C4-2B (cell line): ENCODE data around the gene DIDO1.

Experiments used
- H3K27ac ChIP-seq: fragments of 450-650 bp; 2 replicates; pipeline ENCODE4 v1.5.1; 2017
- ZFX ChIP-seq: fragments of 450-650 bp; IDR thresholded peaks from 2 replicates; pipeline ENCODE4 v1.6.1; 2017
- TF ChIP-seq, protein P1 (sequence below): fragments of 450-650 bp; conservative IDR thresholded peaks from 2 replicates; pipeline ENCODE4 v1.5.1; 2017; ENCODE audit warnings: mild to moderate bottlenecking

The DIDO1 gene

DNA sequence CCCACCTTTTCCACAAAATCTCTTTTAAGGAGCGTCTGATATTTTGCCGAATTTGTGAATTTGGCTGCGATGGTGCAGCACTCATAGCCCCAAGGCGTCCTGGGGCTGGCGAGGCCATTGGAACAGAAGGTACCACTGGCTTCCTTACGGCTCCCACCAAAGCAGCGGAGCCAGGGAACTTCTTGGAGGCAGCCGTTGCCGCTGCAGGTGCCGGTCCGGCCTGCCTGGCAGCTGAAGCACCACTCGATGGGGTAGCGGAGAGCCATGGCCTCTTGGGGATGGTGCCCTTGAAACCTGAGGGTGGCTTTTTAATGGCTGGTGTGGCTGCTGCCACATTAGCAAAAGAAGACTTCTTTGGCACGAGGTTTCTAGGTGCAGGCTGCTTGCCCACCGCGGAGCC lies 29.8 kb downstream of the DIDO1 start:
- TF ChIP-seq, protein P1, sequence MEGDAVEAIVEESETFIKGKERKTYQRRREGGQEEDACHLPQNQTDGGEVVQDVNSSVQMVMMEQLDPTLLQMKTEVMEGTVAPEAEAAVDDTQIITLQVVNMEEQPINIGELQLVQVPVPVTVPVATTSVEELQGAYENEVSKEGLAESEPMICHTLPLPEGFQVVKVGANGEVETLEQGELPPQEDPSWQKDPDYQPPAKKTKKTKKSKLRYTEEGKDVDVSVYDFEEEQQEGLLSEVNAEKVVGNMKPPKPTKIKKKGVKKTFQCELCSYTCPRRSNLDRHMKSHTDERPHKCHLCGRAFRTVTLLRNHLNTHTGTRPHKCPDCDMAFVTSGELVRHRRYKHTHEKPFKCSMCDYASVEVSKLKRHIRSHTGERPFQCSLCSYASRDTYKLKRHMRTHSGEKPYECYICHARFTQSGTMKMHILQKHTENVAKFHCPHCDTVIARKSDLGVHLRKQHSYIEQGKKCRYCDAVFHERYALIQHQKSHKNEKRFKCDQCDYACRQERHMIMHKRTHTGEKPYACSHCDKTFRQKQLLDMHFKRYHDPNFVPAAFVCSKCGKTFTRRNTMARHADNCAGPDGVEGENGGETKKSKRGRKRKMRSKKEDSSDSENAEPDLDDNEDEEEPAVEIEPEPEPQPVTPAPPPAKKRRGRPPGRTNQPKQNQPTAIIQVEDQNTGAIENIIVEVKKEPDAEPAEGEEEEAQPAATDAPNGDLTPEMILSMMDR = no peak

DNA sequence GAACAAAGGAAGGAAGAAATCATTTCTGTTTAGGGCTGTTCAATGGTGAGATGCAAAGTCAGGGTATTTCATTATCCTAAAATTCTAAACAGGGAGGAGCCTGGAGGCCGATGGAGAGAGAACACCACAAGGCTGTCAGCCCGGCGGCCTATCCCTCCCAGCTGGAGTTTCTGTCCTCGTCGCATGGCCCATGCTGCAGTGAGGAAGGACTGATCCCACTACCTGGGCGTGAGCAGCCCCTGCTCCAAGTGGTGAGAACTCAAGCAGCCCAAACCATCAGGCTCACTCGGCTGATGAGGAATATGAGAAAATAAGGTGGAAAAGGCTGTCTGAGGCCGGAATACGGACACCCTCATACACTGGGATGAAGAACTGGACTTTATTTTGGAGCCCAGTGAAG lies 30.8 kb downstream of the DIDO1 start:
- TF ChIP-seq, protein P1 = no peak
- no peak for TF ChIP-seq ZFX
- no peak overlapping the region for H3K27ac ChIP-seq

More for the DNA sequence above, 29.8 kb downstream of the DIDO1 start:
- no peak overlapping the region for H3K27ac ChIP-seq

DNA sequence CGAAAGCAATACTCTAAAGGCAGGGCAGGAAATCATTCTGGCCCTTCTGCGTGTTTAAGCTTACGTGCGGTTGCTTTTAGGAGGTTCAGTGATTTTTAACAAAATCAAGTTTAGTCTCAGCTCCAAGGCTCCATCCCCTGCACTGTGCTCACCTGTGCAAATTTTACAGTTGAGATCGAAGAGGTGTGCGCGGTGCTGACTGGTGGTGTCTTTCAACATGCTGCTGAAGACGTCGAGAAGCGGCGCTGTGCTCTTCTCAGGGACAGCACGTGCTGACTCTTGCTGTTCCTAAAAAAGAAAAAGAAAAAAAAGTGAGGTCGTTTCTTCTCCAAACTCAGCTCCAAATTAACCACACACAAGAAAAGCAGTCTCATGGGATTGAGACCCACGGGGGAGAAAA lies 32.0 kb downstream of the DIDO1 start:
- TF ChIP-seq, protein P1 = no peak
- no peak for TF ChIP-seq ZFX
- H3K27ac ChIP-seq = no peak overlapping the region

DNA sequence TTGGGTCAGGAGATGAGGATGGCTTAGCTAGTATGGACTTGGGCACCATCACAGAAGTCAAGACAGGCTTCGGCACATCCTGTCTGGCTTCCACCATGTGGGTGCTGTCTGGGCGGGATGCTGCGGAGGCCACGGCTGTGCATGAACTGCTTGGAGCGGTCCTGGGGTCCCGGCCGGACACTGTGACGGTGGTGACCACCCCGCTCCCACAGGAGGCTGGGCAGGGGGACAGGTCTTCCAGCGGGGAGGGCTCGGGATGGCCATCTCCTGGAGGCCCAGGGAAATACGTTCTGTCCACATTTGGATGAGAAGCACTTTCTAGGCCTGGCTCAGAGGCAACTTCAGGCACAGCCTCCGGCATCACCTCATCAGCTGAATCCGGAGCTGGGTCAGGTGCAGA lies 32.6 kb downstream of the DIDO1 start:
- no peak overlapping the region for H3K27ac ChIP-seq
- TF ChIP-seq, protein P1 = no peak

DNA sequence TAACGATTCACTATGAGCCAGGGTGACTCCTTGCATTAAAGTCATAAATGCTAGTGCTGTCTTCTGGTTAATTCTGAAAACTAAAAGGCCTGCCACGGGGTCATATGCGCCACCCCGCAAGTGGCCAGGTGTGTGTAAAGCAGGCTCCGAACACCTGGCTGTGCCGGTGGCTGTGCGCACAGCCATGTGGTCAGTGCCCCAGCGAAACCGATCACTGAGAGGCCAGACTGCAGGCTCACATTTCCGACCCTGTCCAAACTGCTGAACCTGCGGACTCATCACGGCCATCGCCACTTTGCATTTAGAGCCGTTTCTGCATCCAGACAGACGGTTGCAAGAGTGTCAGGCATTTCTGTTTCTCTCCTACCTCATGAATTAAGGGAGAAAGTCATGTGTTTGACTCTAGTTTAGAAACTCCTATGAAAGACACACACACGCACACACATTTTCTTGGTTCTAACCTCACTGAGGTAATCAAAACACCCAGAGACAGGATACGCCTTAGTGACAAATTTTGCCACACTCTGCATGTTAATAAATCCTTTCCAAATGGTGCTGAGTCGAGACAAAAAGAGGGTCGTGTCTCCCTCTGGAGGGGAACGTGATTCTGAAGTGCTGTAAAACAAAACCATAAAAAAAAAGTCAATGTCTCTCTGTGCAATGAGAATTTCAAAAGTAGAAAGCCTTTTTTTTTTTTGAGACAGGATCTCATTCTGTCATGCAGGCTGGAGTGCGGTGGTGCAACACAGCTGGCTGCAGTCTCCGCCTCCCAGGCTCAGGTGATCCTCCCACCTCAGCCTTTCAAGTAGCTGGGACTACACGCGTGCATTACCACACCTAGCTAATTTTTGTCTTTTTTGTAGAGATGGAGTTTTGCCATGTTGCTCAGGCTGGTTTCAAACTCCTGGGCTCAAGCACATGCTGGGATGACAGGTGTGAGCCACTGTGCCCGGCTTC lies 33.7 kb downstream of the DIDO1 start:
- no peak overlapping the region for H3K27ac ChIP-seq
- TF ChIP-seq, protein P1 = no peak
- no peak for TF ChIP-seq ZFX

DNA sequence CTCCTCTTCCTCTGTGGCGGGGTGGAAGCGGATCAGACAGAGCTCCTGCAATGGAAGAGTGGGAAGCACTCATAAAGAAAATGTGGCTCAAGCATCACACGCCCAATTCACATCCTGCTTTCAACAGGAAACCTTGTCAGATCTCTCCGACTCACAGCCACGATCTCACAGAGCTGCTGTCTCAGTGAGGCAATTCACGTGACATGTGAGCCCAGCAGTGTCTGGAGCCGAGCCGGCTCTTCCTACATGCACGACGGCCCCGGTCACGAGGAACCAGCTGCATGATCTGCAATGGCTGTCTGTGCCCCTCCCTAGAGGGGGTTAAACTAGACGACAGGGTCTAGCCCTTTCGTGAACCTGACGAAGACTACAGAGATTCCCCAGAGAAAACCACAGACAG lies 35.2 kb downstream of the DIDO1 start:
- H3K27ac ChIP-seq = no peak overlapping the region
- TF ChIP-seq, protein P1 = no peak
- TF ChIP-seq ZFX = no peak

DNA sequence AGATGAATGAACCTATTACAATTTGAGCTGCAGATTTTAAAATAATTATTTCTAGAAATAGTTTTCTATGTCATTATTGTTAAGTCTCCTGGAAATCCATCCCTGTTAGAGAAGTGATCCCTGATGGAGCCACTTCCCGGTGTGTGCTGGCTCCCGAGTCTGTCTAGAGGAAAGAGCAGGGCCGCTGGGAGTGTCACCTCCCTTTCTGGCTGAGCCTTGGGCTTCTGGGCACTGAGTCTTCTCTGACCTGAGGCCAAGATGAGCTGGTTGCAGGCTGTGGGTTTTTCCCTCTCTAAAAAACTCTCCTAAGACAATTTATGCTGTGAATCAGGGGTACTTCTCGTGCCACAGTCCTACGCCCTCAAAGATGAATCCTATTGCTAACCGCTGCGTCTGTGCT lies 35.9 kb downstream of the DIDO1 start:
- no peak overlapping the region for H3K27ac ChIP-seq
- TF ChIP-seq, protein P1 = no peak
- TF ChIP-seq ZFX = no peak
